ENCODE data around the gene VPS33B. TPM values are rescaled to one million over a fixed set of nuclear protein-coding genes. Genes with fewer than 3 reads are reported as not detected.

Gene VPS33B
- total and polyA plus RNA-seq, 2 of the 8 experiments (the other 6 are each of a cell fraction or from before 2014, with no cell fraction given) = 11.8 to 17.3 TPM

DNA sequence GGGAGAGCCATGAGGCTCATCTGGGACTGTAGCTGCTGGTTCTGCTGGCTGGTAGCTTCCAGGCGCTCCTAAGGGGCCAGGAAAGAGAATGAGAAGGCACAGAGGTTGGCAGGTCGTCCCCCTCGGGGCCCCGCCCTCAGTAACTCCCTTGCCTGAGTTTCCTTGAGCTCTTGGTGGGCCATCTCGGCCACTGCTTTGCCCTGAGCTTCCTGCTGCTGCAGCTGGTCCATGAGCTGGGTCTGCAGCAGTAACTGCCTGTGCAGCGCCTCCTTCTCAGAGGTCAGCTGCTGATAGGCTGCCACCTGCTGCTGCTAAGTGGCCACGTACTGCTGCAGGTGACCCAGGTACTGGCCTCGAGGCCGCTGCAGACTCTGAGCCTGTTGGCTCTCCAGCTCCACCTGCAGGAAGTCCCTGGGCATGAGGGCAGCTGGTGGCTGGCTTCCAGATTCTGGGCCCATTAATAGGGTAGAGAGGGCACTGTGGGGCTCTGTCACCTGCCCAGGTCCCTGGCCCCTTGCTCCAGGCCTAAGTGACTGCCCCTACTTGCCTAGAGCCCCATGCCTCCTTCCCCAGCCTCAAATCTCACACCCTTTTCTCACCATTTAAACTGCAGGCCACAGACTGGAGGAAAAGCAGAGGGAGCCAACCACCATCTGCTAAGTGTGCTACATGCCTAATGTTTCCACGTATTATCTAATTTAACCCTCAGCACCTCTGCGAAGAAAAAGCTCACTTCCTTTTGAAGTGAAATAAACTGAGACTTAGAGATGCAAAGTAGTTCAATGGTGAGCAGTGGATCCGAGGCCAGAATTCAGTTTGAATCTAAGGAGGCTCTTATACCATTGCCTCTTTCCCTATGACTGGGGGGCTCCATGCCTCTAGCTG lies 10.8 kb upstream of the VPS33B start (continued):
- TF ChIP-seq EP300 (IDR thresholded peaks at IDR 0.05; ENCODE audit: borderline replicate concordance in 1 of 2, low read depth in 2 of 2, low read length in 2 of 2) (no peak), PHF8 (conservative IDR thresholded peaks at IDR 0.05; ENCODE audit: low read depth, low read length) (no peak), TBP (IDR thresholded peaks at IDR 0.05; ENCODE audit: low read depth, low read length) (no peak), EZH2 (IDR thresholded peaks at IDR 0.05; ENCODE audit: low read depth, low read length, severe bottlenecking) (no peak), TCF12 (IDR thresholded peaks at IDR 0.05; ENCODE audit: low read depth, low read length) (0 out of 2 replicates have a peak, but pooled peaks have one; percentile 21), SP1 (IDR thresholded peaks at IDR 0.05; ENCODE audit: low read depth, low read length) (no peak), EGR1 (IDR thresholded peaks at IDR 0.05; ENCODE audit: borderline replicate concordance, low read depth, low read length) (no peak), CBX8 (IDR thresholded peaks at IDR 0.05; ENCODE audit: borderline replicate concordance, low read depth, low read length) (no peak), RFX5 (IDR thresholded peaks at IDR 0.05; ENCODE audit: borderline replicate concordance, low read depth, low read length) (no peak), SP2 (IDR thresholded peaks at IDR 0.05; ENCODE audit: low read length) (no peak), SUZ12 (IDR thresholded peaks at IDR 0.05; ENCODE audit: low read length) (no peak), SIRT6 (IDR thresholded peaks at IDR 0.05; ENCODE audit: low read length) (no peak), GABPA (IDR thresholded peaks at IDR 0.05; ENCODE audit: borderline replicate concordance, insufficient read depth, low read length) (no peak), KDM5A (IDR thresholded peaks at IDR 0.05; ENCODE audit: low read length) (no peak), GTF2F1 (IDR thresholded peaks at IDR 0.05; ENCODE audit: borderline replicate concordance, low read depth, low read length) (no peak), SIX5 (IDR thresholded peaks at IDR 0.05; ENCODE audit: low read depth, low read length) (no peak), YY1 (IDR thresholded peaks at IDR 0.05; ENCODE audit: low read depth, low read length) (0 out of 2 replicates have a peak, but pooled peaks have one; percentile 18), JUND (IDR thresholded peaks at IDR 0.05; ENCODE audit: low read length) (no peak), NANOG (IDR thresholded peaks at IDR 0.05; ENCODE audit: insufficient read depth, low read depth, low read length, poor library complexity, severe bottlenecking) (no peak), ZNF274 (IDR thresholded peaks at IDR 0.05; ENCODE audit: borderline replicate concordance, extremely low read depth, low read length) (no peak), NRF1 (IDR thresholded peaks at IDR 0.05; ENCODE audit: low read depth, low read length) (no peak), RAD21 (IDR thresholded peaks at IDR 0.05 in 1 of 2, conservative IDR thresholded peaks at IDR 0.05 in 1 of 2; ENCODE audit: low read depth in 2 of 2, low read length in 2 of 2) (peak; percentile 65 to 74)
- TF ChIP-seq, protein P1, sequence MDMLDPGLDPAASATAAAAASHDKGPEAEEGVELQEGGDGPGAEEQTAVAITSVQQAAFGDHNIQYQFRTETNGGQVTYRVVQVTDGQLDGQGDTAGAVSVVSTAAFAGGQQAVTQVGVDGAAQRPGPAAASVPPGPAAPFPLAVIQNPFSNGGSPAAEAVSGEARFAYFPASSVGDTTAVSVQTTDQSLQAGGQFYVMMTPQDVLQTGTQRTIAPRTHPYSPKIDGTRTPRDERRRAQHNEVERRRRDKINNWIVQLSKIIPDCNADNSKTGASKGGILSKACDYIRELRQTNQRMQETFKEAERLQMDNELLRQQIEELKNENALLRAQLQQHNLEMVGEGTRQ (IDR thresholded peaks at IDR 0.05; ENCODE audit: low read length) = no peak; the same call in 1 of the 2 replicates

All from H1 (cell line).